NOMO-1 treated with dmso at 0.1 percent for 144 hours (cell line): ENCODE data around the gene ADGRL1.

Experiments used
- DNase-seq: peaks from one replicate; lab custom pipeline; 2025; ENCODE audit not compliant: unreplicated experiment; lab: John Stamatoyannopoulos, UW

Gene ADGRL1

DNA sequence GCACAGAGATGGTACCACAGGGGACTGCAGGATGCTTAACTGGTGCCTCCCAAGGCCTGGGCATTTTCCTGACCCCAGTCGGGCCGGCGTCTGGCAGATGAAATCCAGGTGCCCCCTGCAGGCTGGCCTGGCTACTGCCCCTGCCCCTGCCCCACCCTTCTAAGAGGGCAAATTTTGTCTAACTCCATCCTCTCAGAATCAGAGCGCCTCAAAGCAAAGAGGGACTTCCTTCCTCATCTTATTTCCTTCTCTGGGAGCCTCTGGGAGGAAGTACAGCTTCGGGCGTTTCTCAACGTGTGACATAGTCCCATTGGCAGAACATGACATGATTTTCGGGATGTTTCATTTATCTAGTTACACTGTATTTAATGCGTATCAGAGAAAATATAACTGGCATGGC is 91.1 kb downstream of the ADGRL1 start:
- DNase-seq = peak; percentile 75

DNA sequence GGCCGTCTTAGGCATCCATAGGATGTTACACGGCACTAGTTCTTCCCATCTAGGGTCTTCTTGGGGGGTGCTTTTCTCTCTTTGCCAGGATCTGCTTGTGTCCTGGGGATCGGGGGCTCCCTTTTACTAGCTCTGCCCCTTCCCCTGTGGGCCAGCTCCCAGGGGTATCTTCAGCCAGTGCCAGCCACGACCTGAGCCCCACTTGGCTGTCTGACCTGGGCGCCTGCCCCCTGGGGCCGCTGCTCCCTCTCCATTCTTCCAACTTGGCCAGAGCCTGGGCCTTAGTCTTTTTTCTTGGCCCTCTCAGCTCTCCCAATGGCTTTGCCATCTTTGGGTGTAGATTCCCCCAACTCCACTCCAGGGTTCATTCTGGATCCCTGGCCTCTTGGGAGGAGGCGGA is 91.5 kb downstream of the ADGRL1 start:
- DNase-seq = no peak

DNA sequence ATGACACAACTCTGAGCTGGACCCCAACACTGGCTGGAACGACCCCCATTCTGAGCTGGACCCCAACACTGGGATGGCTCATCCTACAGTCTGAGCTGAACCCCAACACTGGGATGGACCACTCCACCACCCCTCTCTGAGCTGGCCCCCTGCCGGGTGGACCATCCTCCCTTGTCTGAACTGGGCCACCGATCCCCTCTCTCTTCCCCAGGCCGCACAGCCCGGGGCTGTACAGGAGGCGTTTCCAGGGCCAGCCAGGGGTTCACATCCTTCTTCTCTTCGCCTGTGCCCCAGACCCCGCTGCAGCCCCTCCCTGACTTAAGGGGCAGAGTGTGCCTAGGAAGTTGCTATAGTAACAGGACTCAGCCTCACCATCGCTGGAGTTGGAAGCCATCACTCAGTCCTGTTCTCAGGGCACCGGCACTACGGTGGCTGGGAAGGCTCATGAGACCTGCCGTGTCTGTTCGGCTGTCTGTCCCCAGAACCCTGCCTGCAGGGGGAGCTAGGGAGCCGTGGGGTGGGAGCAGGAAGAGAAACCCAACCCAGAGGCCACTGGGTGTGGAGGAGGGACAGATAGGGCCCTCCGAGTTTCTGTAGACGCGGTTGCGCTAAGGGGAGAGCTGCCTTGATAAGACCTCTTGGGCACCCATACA is 92.1 kb downstream of the ADGRL1 start:
- DNase-seq = no peak

DNA sequence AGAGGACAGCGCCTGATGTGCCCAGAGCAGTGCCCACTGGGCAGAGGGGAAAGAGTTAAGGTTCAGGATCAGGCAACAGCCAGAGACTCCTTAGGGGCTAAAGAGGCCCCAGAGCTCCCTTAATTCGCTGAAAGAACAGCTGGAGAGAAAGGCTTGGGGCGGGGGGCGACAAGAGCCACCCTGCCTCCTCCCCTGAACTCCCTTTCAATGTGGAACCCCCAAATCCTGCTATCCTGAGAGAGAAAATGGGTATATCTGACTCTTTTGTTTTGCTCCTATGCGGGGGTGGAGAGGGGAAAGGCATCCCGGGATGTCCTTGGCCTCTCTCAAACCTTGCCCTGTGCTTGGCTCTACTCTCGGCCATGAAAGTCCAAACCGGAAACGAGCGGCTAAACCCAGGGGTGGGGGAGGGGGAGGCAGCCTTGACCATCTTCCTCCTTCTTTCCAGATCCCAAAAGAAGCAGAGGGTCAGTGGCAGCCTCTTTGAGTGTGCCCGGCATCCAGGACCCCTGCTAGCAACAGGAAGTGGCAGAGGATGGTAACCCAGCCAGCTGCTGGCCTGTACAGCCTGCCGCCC is 93.1 kb downstream of the ADGRL1 start:
- no peak for DNase-seq

DNA sequence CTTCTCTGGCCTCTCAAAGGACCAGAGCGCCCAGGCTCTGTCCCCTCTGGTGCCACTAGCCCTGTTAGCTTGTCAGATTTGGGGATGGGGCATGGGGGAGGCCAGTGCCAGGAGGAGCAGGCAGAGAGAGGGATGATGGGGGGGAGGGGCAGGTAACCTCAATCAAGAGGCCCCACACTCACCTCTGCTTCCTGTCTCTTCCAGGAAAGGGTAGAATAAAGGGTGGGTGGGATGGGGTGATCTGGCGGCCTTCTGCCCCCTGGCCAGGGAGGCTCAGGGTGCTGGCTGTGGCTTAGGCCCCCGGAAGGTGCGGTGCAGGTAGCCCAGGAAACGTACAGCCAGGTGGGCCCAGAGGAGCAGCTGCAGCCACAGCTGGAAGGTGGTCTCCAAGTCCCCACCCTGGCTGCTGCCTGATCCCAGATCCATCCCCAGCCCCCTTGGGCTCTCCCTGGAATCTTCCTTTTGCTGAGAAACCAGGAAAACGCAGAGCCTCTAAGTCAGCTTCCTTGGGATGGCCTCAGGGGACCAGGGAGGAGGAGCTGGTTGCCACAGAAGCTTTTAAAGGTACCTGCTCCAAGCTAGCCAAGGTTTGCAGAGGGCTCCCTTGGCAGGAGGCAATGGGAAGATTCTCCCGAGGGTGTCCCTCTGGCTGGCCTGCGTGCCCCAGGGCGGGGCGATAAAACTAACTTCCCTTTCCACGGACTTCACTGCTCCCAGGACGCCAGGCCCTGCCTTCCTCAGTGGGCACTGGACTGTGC is 93.7 kb downstream of the ADGRL1 start:
- no peak for DNase-seq

DNA sequence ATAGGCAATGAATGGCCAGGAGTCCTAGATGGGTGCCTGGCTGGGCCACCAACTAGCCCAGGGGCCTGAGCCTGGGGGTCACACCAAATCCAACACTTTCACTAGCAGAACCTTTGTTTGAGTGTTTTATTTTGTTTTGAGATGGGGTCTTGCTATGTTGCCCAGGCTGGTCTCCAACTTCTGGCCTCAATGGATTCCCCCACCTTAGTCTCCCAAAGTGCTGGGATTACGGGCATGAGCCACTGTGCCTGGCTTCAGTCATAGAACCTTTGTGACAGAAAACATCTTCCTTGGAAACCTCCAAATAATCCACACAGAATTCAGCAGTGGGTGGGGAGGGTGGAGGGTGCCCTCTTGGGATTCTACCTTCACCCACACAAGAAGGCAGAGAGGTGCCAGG is 94.5 kb downstream of the ADGRL1 start:
- DNase-seq = no peak

DNA sequence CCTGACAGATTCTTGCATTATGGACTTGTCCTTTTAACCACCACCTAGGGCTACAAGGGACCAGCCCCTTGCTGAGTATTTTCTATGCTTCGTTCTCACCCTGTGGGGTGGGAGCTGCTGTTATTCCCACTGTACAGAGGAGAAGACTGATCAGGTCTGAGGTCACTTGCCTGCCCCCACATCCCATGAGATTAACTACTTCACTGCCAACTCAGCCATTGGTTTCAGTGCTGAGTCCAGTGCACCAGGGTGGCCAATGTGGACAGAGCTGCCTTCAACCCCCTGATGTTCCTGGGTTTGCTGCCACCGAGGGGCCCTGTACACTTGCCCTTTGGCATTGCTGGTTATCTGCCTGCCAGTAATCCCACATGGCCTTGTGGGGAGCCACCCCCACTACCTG is 95.3 kb downstream of the ADGRL1 start:
- DNase-seq = no peak

DNA sequence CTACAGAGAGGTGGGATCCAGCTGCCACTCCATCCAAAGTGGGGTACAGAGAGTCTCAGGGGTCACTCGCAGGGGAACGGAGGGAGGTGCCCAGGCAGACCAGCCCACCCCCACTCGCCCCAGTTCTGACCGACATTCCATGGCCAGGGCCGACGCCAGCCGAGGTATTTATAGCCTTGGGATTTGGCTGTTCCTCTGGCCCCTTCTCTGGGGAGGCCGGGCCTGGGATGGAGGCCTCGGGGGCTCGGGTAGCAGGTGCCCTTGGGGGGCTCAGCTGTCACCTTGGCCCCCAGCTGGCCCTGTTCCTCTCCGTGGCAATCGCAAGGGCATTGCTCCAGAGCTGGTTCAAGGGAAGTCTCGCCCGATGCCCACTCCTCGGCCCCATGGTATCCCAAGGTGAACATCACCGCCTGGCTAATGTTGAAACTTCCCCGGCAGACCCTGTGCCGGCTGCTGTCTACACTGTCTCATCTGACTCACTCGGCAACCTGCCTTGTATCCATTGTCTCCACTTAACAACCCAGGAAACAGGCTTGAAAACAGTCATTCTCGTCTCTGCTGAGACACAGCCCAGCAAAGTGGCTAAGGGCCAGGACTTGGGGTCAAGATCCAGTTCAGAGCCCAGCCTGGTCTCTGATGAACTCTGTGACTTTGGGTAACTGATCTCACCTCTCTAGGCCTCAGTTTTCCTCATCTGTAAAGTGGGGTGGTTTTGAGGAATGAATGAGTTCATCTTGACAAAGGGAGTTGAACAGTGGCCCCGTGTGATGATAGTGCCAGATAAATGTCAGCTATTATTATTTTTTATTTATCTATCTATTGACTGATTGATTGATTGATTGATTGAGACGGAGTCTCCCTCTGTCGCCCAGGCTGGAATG is 98.1 kb downstream of the ADGRL1 start:
- no peak for DNase-seq

DNA sequence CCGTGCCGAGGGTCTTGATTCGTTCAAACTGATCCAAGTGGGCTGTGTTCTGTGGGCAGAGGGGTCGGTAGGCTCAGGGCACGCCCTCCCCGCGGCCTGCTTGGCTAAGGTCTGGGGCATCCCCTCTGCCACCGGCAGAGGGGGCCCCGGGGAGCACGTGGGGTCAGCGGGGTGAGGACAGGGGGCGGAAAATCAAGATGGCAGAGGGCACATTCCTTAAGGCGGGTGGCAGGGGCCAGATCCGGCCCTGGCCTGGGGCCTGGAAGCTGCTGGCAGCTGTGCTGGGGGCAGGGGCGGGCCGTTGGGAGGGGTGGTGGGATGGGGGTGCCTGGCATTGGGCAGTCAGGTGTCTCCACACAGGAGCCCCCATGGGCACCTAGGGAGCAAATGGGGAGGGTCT is 99.1 kb downstream of the ADGRL1 start:
- DNase-seq = no peak

DNA sequence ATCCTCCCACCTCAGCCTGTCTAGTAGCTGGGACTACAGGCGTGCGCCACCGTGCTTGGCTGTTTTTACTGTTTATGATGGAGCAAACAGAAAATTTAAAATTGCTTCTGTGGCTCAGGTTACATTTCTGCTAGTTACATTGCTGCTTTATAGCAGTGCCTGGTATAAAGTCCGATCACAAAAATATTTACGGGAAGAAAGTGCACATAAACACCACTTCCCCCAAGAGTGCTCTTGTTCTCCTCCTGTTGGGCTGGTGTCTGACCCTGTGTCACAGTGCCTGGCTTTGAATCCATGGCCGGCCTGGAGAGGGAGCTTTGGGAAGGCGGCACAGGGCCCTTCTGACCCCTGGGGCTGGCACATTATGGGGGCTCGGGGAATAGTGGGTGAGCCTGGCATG is 100.3 kb downstream of the ADGRL1 start:
- no peak for DNase-seq

DNA sequence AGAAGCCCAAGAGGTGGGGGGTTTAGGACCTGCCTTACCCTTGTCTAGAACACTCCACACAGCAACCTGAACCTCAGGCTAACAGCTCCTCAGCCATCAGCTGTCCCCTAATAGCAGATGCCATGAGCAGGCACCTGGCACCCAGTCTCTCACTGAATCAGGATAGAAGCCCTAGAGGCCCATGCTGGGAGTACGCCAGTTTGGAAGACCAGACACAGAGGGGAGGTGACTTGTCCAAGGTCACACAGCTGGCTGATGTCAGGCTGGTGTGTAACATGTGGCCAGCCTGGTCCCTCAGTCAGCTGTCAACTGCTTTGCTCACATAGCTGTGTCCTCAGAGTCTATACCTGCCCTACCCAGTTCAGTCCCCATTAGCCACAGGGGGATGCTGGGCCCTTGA is 102.7 kb downstream of the ADGRL1 start:
- no peak for DNase-seq

DNA sequence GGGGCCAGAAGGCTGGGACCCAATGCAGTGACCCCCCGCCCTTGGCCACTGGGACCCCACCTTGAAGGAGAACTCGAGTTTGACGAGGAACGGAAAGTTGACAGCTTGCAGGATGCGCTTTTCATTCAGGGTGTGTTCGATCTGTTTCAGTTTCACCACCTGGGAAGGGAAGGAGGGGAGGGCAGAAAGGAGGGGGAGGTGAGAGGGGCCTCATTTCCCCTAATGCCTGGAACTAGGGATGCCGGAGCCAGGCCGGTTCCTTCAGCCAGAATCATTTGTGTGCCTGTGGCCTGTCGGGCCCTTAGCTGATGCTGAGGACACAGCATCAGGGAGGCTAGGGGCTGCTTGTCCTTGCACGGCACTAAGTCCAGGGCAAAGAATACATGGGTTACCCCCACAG is 103.2 kb downstream of the ADGRL1 start:
- no peak for DNase-seq

DNA sequence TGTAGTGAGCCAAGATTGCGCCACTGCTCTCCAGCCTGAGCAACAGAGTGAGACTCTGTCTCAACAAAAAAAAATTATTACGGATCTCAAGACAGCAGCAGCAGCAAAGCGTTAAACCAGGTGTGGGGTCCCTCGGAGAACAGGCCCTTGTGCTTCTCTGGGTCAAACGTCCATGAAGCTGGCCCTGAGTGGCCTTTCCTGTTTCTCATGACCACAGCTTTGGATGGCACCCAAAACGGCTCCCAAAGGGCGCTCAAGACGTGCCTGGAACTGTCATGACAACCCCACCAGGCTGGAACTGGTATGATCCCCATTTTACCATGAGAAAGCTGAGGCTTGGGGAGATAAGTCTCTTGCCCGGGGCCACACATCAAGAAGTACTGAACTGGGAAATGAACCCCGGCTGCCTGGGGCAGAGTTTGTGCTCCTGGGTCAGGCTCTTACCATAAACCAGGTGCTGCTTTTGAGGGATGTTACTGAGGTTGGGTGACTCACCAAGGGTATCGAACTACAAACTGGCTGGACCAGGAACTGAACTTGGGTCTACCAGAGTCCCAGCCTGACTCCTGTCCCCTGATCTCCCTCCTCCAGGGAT is 103.8 kb downstream of the ADGRL1 start:
- no peak for DNase-seq

DNA sequence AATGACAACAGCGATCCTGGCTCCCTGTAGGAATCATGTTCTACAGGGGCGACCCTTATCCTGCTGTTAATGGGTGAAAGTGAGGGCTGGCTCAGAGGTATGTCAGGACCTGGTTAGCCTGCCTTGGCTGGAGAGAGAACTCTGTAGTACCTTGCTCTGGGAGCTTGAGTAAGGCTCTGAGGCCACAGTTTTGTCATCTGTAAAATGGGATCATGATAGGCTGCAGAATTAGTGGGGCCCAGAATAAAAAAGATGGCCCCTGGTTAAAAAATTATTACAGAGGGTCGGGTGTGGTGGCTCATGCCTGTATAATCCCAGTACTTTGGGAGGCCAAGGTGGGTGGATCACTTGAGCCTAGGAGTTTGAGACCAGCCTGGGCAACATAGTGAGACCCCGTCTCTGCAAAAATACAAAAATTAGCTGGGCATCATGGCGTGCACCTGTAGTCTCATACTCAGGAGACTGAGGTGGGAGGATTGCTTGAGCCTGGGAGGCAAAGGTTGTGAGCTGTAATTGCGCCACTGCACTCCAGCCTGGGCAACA is 104.9 kb downstream of the ADGRL1 start:
- no peak for DNase-seq
